ENCODE data around the gene ETFDH.
"Not testable (repeated sequence)": the region's sequence is repeated elsewhere in the genome, so short reads cannot be mapped to it uniquely, and the experiment has no call there.

ETFDH gene

GRCh38 chr4:158657291-158657690, 14.8 kb upstream of the ETFDH start:
- H3K4me1 ChIP-seq (ENCODE audit: control insufficient read depth, insufficient read depth, low read length, poor library complexity, severe bottlenecking), result peaks cover 2% of the 10 kb centered on the region
- DNase-seq, result no peak
- no peaks in the 10 kb centered on the region for H3K9me3 ChIP-seq (ENCODE audit: control insufficient read depth, low read length)
- no peak overlapping the region for H3K4me3 ChIP-seq (ENCODE audit: insufficient read depth, low read depth, low read length, poor library complexity, severe bottlenecking)
- no peaks in the 10 kb centered on the region for H3K36me3 ChIP-seq (ENCODE audit: control insufficient read depth, insufficient read depth, low read length)
- no peak overlapping the region for H3K27ac ChIP-seq (ENCODE audit: insufficient read depth, low read length, poor library complexity, severe bottlenecking)
- no peaks in the 10 kb centered on the region for H3K27me3 ChIP-seq (replicated peaks; ENCODE audit: control insufficient read depth, insufficient read depth, low read length, poor library complexity, severe bottlenecking)

- not testable (repeated sequence) for H3K36me3 ChIP-seq (ENCODE audit: control insufficient read depth, insufficient read depth, low read length); DNase-seq; H3K4me3 ChIP-seq (ENCODE audit: insufficient read depth, low read depth, low read length, poor library complexity, severe bottlenecking); H3K4me1 ChIP-seq (ENCODE audit: control insufficient read depth, insufficient read depth, low read length, poor library complexity, severe bottlenecking); H3K9me3 ChIP-seq (ENCODE audit: control insufficient read depth, low read length); H3K27ac ChIP-seq (ENCODE audit: insufficient read depth, low read length, poor library complexity, severe bottlenecking); H3K27me3 ChIP-seq (replicated peaks; ENCODE audit: control insufficient read depth, insufficient read depth, low read length, poor library complexity, severe bottlenecking)
Measured at GRCh38 chr4:158663255-158663654, 8.8 kb upstream of the ETFDH start.

- not testable (repeated sequence) for H3K4me3 ChIP-seq (ENCODE audit: insufficient read depth, low read depth, low read length, poor library complexity, severe bottlenecking); H3K36me3 ChIP-seq (ENCODE audit: control insufficient read depth, insufficient read depth, low read length); H3K27ac ChIP-seq (ENCODE audit: insufficient read depth, low read length, poor library complexity, severe bottlenecking); DNase-seq; H3K27me3 ChIP-seq (replicated peaks; ENCODE audit: control insufficient read depth, insufficient read depth, low read length, poor library complexity, severe bottlenecking); H3K4me1 ChIP-seq (ENCODE audit: control insufficient read depth, insufficient read depth, low read length, poor library complexity, severe bottlenecking); H3K9me3 ChIP-seq (ENCODE audit: control insufficient read depth, low read length)
Measured at GRCh38 chr4:158663707-158664625, 8.1 kb upstream of the ETFDH start.

- Histone ChIP-seq H3K9me3 (ENCODE audit: control insufficient read depth, low read length) (no peaks in the 10 kb centered on the region), H3K27me3 (replicated peaks; ENCODE audit: control insufficient read depth, insufficient read depth, low read length, poor library complexity, severe bottlenecking) (no peaks in the 10 kb centered on the region), H3K27ac (ENCODE audit: insufficient read depth, low read length, poor library complexity, severe bottlenecking) (no peak overlapping the region), H3K4me3 (ENCODE audit: insufficient read depth, low read depth, low read length, poor library complexity, severe bottlenecking) (no peak overlapping the region), H3K4me1 (ENCODE audit: control insufficient read depth, insufficient read depth, low read length, poor library complexity, severe bottlenecking) (no peaks in the 10 kb centered on the region), H3K36me3 (ENCODE audit: control insufficient read depth, insufficient read depth, low read length) (no peaks in the 10 kb centered on the region)
- no peak for DNase-seq
Measured at GRCh38 chr4:158664806-158665205, 7.3 kb upstream of the ETFDH start.

GRCh38 chr4:158666892-158667291, 5.2 kb upstream of the ETFDH start:
- DNase-seq, result no peak
- Histone ChIP-seq H3K4me3 (ENCODE audit: insufficient read depth, low read depth, low read length, poor library complexity, severe bottlenecking) (no peak overlapping the region), H3K36me3 (ENCODE audit: control insufficient read depth, insufficient read depth, low read length) (no peaks in the 10 kb centered on the region), H3K27ac (ENCODE audit: insufficient read depth, low read length, poor library complexity, severe bottlenecking) (no peak overlapping the region), H3K9me3 (ENCODE audit: control insufficient read depth, low read length) (no peaks in the 10 kb centered on the region), H3K27me3 (replicated peaks; ENCODE audit: control insufficient read depth, insufficient read depth, low read length, poor library complexity, severe bottlenecking) (no peaks in the 10 kb centered on the region), H3K4me1 (ENCODE audit: control insufficient read depth, insufficient read depth, low read length, poor library complexity, severe bottlenecking) (peaks cover 6% of the 10 kb centered on the region)

GRCh38 chr4:158667651-158668198, 4.4 kb upstream of the ETFDH start:
- DNase-seq, result peak in 1 of 3 donors; percentile 6
- Histone ChIP-seq H3K36me3 (ENCODE audit: control insufficient read depth, insufficient read depth, low read length) (no peaks in the 10 kb centered on the region), H3K4me3 (ENCODE audit: insufficient read depth, low read depth, low read length, poor library complexity, severe bottlenecking) (no peak overlapping the region), H3K27ac (ENCODE audit: insufficient read depth, low read length, poor library complexity, severe bottlenecking) (no peak overlapping the region), H3K9me3 (ENCODE audit: control insufficient read depth, low read length) (no peaks in the 10 kb centered on the region), H3K27me3 (replicated peaks; ENCODE audit: control insufficient read depth, insufficient read depth, low read length, poor library complexity, severe bottlenecking) (no peaks in the 10 kb centered on the region), H3K4me1 (ENCODE audit: control insufficient read depth, insufficient read depth, low read length, poor library complexity, severe bottlenecking) (peaks cover 6% of the 10 kb centered on the region)

- Histone ChIP-seq H3K27me3 (replicated peaks; ENCODE audit: control insufficient read depth, insufficient read depth, low read length, poor library complexity, severe bottlenecking) (no peaks in the 10 kb centered on the region), H3K27ac (ENCODE audit: insufficient read depth, low read length, poor library complexity, severe bottlenecking) (no peak overlapping the region), H3K9me3 (ENCODE audit: control insufficient read depth, low read length) (no peaks in the 10 kb centered on the region), H3K4me3 (ENCODE audit: insufficient read depth, low read depth, low read length, poor library complexity, severe bottlenecking) (no peak overlapping the region), H3K36me3 (ENCODE audit: control insufficient read depth, insufficient read depth, low read length) (no peaks in the 10 kb centered on the region), H3K4me1 (ENCODE audit: control insufficient read depth, insufficient read depth, low read length, poor library complexity, severe bottlenecking) (peaks cover 6% of the 10 kb centered on the region)
- no peak for DNase-seq
Measured at GRCh38 chr4:158669310-158669709, 2.8 kb upstream of the ETFDH start.

- peaks cover 6% of the 10 kb centered on the region for H3K4me1 ChIP-seq (ENCODE audit: control insufficient read depth, insufficient read depth, low read length, poor library complexity, severe bottlenecking)
Measured at GRCh38 chr4:158670975-158671664, 976 bp upstream of the ETFDH start.

GRCh38 chr4:158671665-158671914, 506 bp upstream of the ETFDH start, which contains the start of gene C4orf46:
Gene C4orf46 (minus strand): TSS chr4:158671887. CDS start chr4:158671801, 86 bp downstream.
- Histone ChIP-seq H3K36me3 (ENCODE audit: control insufficient read depth, insufficient read depth, low read length) (no peaks in the 10 kb centered on the region), H3K27ac (ENCODE audit: insufficient read depth, low read length, poor library complexity, severe bottlenecking) (peak within 1 kb of the TSS; percentile 90), H3K9me3 (ENCODE audit: control insufficient read depth, low read length) (no peaks in the 10 kb centered on the region), H3K27me3 (replicated peaks; ENCODE audit: control insufficient read depth, insufficient read depth, low read length, poor library complexity, severe bottlenecking) (no peaks in the 10 kb centered on the region), H3K4me1 (ENCODE audit: control insufficient read depth, insufficient read depth, low read length, poor library complexity, severe bottlenecking) (peaks cover 6% of the 10 kb centered on the region), H3K4me3 (ENCODE audit: insufficient read depth, low read depth, low read length, poor library complexity, severe bottlenecking) (peak within 1 kb of the TSS; percentile 98)
- no peak for DNase-seq

More at GRCh38 chr4:158670975-158671664, 976 bp upstream of the ETFDH start:
- no peaks in the 10 kb centered on the region for H3K27me3 ChIP-seq (replicated peaks; ENCODE audit: control insufficient read depth, insufficient read depth, low read length, poor library complexity, severe bottlenecking)
- no peaks in the 10 kb centered on the region for H3K36me3 ChIP-seq (ENCODE audit: control insufficient read depth, insufficient read depth, low read length)
- no peaks in the 10 kb centered on the region for H3K9me3 ChIP-seq (ENCODE audit: control insufficient read depth, low read length)
- H3K4me3 ChIP-seq (ENCODE audit: insufficient read depth, low read depth, low read length, poor library complexity, severe bottlenecking), result peak overlapping the region; percentile 98
- DNase-seq, result peak; percentile 36 to 39 (median 36)
- peak overlapping the region; percentile 90 for H3K27ac ChIP-seq (ENCODE audit: insufficient read depth, low read length, poor library complexity, severe bottlenecking)

- H3K4me1 ChIP-seq (ENCODE audit: control insufficient read depth, insufficient read depth, low read length, poor library complexity, severe bottlenecking), result peaks cover 6% of the 10 kb centered on the region
- H3K4me3 ChIP-seq (ENCODE audit: insufficient read depth, low read depth, low read length, poor library complexity, severe bottlenecking), result no peak overlapping the region
- H3K27me3 ChIP-seq (replicated peaks; ENCODE audit: control insufficient read depth, insufficient read depth, low read length, poor library complexity, severe bottlenecking), result no peaks in the 10 kb centered on the region
- no peaks in the 10 kb centered on the region for H3K9me3 ChIP-seq (ENCODE audit: control insufficient read depth, low read length)
- H3K36me3 ChIP-seq (ENCODE audit: control insufficient read depth, insufficient read depth, low read length), result no peaks in the 10 kb centered on the region
- DNase-seq, result no peak
- no peak overlapping the region for H3K27ac ChIP-seq (ENCODE audit: insufficient read depth, low read length, poor library complexity, severe bottlenecking)
Measured at GRCh38 chr4:158673633-158674032, 1.5 kb downstream of the ETFDH start.

Measured in effector memory CD4-positive, alpha-beta T cell (primary cell).